Calu3 (cell line): ENCODE results near the gene ZNF581. TPM values are rescaled to one million over a fixed set of nuclear protein-coding genes. Genes with fewer than 3 reads are reported as not detected.

Source experiments
- BruUV-seq: library from RNA; stranded (reverse); fragments of 400-500 nt; replicated peaks from 2 replicates; lab custom pipeline; 2021; lab: Mats Ljungman, UMichigan
- CTCF ChIA-PET: fragments of 300-600 bp; sonication (Branson Sonifier 250); formaldehyde crosslinking; loops from one replicate; lab custom pipeline; 2022; ENCODE audit warnings: antibody characterized with exemption; lab: Charles Lee
- DNase-seq: peaks from one replicate; pipeline ENCODE4 v3.0.0; 2022
- H3K27ac Mint-ChIP-seq: one replicate; pipeline ENCODE4 v1.8.0; 2022; ENCODE audit warnings: mixed read lengths; ENCODE audit not compliant: unreplicated experiment
- H3K27me3 Mint-ChIP-seq: one replicate; pipeline ENCODE4 v1.8.0; 2022; ENCODE audit warnings: mixed read lengths; ENCODE audit not compliant: unreplicated experiment
- H3K36me3 Mint-ChIP-seq: one replicate; pipeline ENCODE4 v1.8.0; 2022; ENCODE audit warnings: mild to moderate bottlenecking, moderate library complexity, mixed read lengths; ENCODE audit not compliant: insufficient read depth, unreplicated experiment
- H3K4me1 Mint-ChIP-seq: one replicate; pipeline ENCODE4 v1.8.0; 2022; ENCODE audit warnings: mild to moderate bottlenecking, low read depth, mixed read lengths; ENCODE audit not compliant: unreplicated experiment
- H3K4me3 Mint-ChIP-seq: one replicate; pipeline ENCODE4 v1.8.0; 2022; ENCODE audit warnings: mild to moderate bottlenecking, low read depth, moderate library complexity, mixed read lengths; ENCODE audit not compliant: unreplicated experiment
- H3K9me3 Mint-ChIP-seq: one replicate; pipeline ENCODE4 v1.8.0; 2022; ENCODE audit warnings: low read depth, mixed read lengths; ENCODE audit not compliant: unreplicated experiment
- CTCF ChIP-seq: fragments of 200-600 bp; IDR thresholded peaks from one replicate; pipeline ENCODE4 v1.8.0; 2022; ENCODE audit warnings: antibody characterized with exemption; ENCODE audit not compliant: unreplicated experiment
- intact Hi-C: fragments of 100-400 bp; cut with micrococcal nuclease; formaldehyde crosslinking; loops from one replicate; pipeline ENCODE4 v1.10.0; 2022; ENCODE audit not compliant: unreplicated experiment
- total RNA-seq: library from RNA; stranded (reverse); gene quantifications from 2 replicates; pipeline ENCODE4 v1.2.3, GENCODE V29; 2022

The ZNF581 gene
- total RNA-seq, 1 experiment from 2014 or later: 33.1 TPM

GRCh38 chr19:55613396-55613795, 30.1 kb upstream of the ZNF581 start:
- Mint-ChIP-seq H3K4me1 (no peaks in the 10 kb centered on the region), H3K27ac (no peak overlapping the region), H3K36me3 (peaks cover 37% of the 10 kb centered on the region), H3K4me3 (no peak overlapping the region), H3K27me3 (no peaks in the 10 kb centered on the region), H3K9me3 (no peaks in the 10 kb centered on the region)
- DNase-seq: no peak
- TF ChIP-seq CTCF: no peak
- BruUV-seq: no TSS peak
- intact Hi-C loops: no loop called here
- CTCF ChIA-PET: no interaction called here

GRCh38 chr19:55613930-55614710, 29.3 kb upstream of the ZNF581 start:
- no peak for DNase-seq
- BruUV-seq: no TSS peak
- Mint-ChIP-seq H3K36me3 (peaks cover 40% of the 10 kb centered on the region), H3K27me3 (no peaks in the 10 kb centered on the region), H3K27ac (no peak overlapping the region), H3K9me3 (no peaks in the 10 kb centered on the region), H3K4me3 (no peak overlapping the region), H3K4me1 (no peaks in the 10 kb centered on the region)
- CTCF ChIA-PET: no interaction called here
- intact Hi-C loops: no loop called here
- no peak for TF ChIP-seq CTCF

- no peak for TF ChIP-seq CTCF
- no peaks in the 10 kb centered on the region for H3K4me1 Mint-ChIP-seq
- no peak for DNase-seq
- intact Hi-C loops: no loop called here
- no TSS peak for BruUV-seq
- no peaks in the 10 kb centered on the region for H3K27me3 Mint-ChIP-seq
- no peaks in the 10 kb centered on the region for H3K9me3 Mint-ChIP-seq
- H3K36me3 Mint-ChIP-seq: peaks cover 44% of the 10 kb centered on the region
- H3K4me3 Mint-ChIP-seq: no peak overlapping the region
- CTCF ChIA-PET: interaction anchor here (0.5 kb wide), 1 partner anchor 485 kb away, joined by 3 read pairs; no protein-coding TSS in a partner anchor
- no peak overlapping the region for H3K27ac Mint-ChIP-seq
Observed at GRCh38 chr19:55614711-55615542, 28.5 kb upstream of the ZNF581 start.

- Mint-ChIP-seq H3K4me1 (no peaks in the 10 kb centered on the region), H3K9me3 (no peaks in the 10 kb centered on the region), H3K27ac (no peak overlapping the region), H3K36me3 (peaks cover 52% of the 10 kb centered on the region), H3K27me3 (no peaks in the 10 kb centered on the region), H3K4me3 (no peak overlapping the region)
- no peak for DNase-seq
- intact Hi-C loops: no loop called here
- CTCF ChIA-PET: interaction anchor here (0.5 to 0.6 kb wide), 2 partner anchors 456 to 486 kb away, joined by 3 to 4 read pairs; no protein-coding TSS in a partner anchor
- no TSS peak for BruUV-seq
- TF ChIP-seq CTCF: no peak
Observed at GRCh38 chr19:55615543-55616394, 27.7 kb upstream of the ZNF581 start.
